HepG2 (cell line): ENCODE data around the gene UCN. TPM values are rescaled to one million over a fixed set of nuclear protein-coding genes. Genes with fewer than 3 reads are reported as not detected.

ENCODE experiments used
- AKAP8 ChIP-seq: sonication (generic); formaldehyde crosslinking; IDR thresholded peaks from 2 replicates; pipeline ENCODE4 v1.5.1; 2020; ENCODE audit warnings: mild to moderate bottlenecking, missing genetic modification reagents
- BRF2 ChIP-seq: sonication (generic); formaldehyde crosslinking; IDR thresholded peaks from 2 replicates; pipeline ENCODE4 v1.8.1; 2022; ENCODE audit warnings: mild to moderate bottlenecking, missing genetic modification reagents
- CEBPZ ChIP-seq: IDR thresholded peaks from 2 replicates; pipeline ENCODE4 v1.6.1; 2012; ENCODE audit warnings: low read length, improper control_type of control experiment
- GABPB1 ChIP-seq: IDR thresholded peaks from 2 replicates; pipeline ENCODE4 v1.6.1; 2016; ENCODE audit warnings: mild to moderate bottlenecking, missing genetic modification reagents, moderate library complexity, missing compliant biosample characterization
- GMEB1 ChIP-seq: sonication (generic); formaldehyde crosslinking; IDR thresholded peaks from 2 replicates; pipeline ENCODE4 v1.5.1; 2020; ENCODE audit warnings: missing genetic modification reagents, mild to moderate bottlenecking, borderline replicate concordance
- HMG20A ChIP-seq: IDR thresholded peaks from 2 replicates; pipeline ENCODE4 v1.6.1; 2016; ENCODE audit warnings: borderline replicate concordance
- HNRNPUL1 ChIP-seq: fragments of 200-400 bp; formaldehyde crosslinking; IDR thresholded peaks from 2 replicates; pipeline ENCODE4 v1.6.1; 2017; ENCODE audit warnings: low read depth, mild to moderate bottlenecking, low read length, moderate library complexity
- NKX3-1 ChIP-seq: sonication (generic); formaldehyde crosslinking; IDR thresholded peaks from 2 replicates; pipeline ENCODE4 v1.5.0; 2020; ENCODE audit warnings: missing genetic modification reagents
- SMARCE1 ChIP-seq: fragments of 450-650 bp; IDR thresholded peaks from 2 replicates; pipeline ENCODE4 v1.6.1; 2017; ENCODE audit warnings: borderline replicate concordance
- ZBTB37 ChIP-seq: sonication (generic); formaldehyde crosslinking; IDR thresholded peaks from 2 replicates; pipeline ENCODE4 v1.4.0; 2020; ENCODE audit warnings: mild to moderate bottlenecking, missing genetic modification reagents
- ZKSCAN5 ChIP-seq: sonication (generic); formaldehyde crosslinking; IDR thresholded peaks from 2 replicates; pipeline ENCODE4 v1.5.1; 2020; ENCODE audit warnings: mild to moderate bottlenecking, missing genetic modification reagents
- ZNF10 ChIP-seq: sonication (generic); formaldehyde crosslinking; IDR thresholded peaks from 2 replicates; pipeline ENCODE4 v1.4.0; 2020; ENCODE audit warnings: mild to moderate bottlenecking, low read depth, missing genetic modification reagents, borderline replicate concordance
- ZNF256 ChIP-seq: sonication (generic); formaldehyde crosslinking; conservative IDR thresholded peaks from 2 replicates; pipeline ENCODE4 v1.4.0; 2020; ENCODE audit warnings: missing genetic modification reagents
- ZNF446 ChIP-seq: sonication (generic); formaldehyde crosslinking; IDR thresholded peaks from 2 replicates; pipeline ENCODE4 v1.5.0; 2020; ENCODE audit warnings: mild to moderate bottlenecking, missing genetic modification reagents
- ZNF552 ChIP-seq: sonication (generic); formaldehyde crosslinking; IDR thresholded peaks from 2 replicates; pipeline ENCODE4 v1.9.0; 2022; ENCODE audit warnings: missing genetic modification reagents, mild to moderate bottlenecking, borderline replicate concordance
- ZNF556 ChIP-seq: sonication (generic); formaldehyde crosslinking; IDR thresholded peaks from 2 replicates; pipeline ENCODE4 v1.4.0; 2020; ENCODE audit warnings: mild to moderate bottlenecking, missing genetic modification reagents, borderline replicate concordance
- ZNF562 ChIP-seq: sonication (generic); formaldehyde crosslinking; IDR thresholded peaks from 2 replicates; pipeline ENCODE4 v1.8.0; 2022; ENCODE audit warnings: missing genetic modification reagents, borderline replicate concordance
- ZNF770 ChIP-seq: sonication (generic); formaldehyde crosslinking; IDR thresholded peaks from 2 replicates; pipeline ENCODE4 v1.5.0; 2020; ENCODE audit warnings: mild to moderate bottlenecking, missing genetic modification reagents
- ZNF83 ChIP-seq: sonication (generic); formaldehyde crosslinking; IDR thresholded peaks from 2 replicates; pipeline ENCODE4 v1.4.0; 2020; ENCODE audit warnings: missing genetic modification reagents, mild to moderate bottlenecking, borderline replicate concordance
- polyA plus RNA-seq, 8 experiments: library from polyadenylated mRNA; depleted of rRNA in 3 of 8; stranded (reverse) in 7 of 8; unstranded in 1 of 8; fragments of >200 nt; fragmentation: Illumina TruSeq in 4 of 8; extraction: Trizol in 4 of 8; gene quantifications; 2 replicates each; pipeline versions ENCODE4 v1.2.1 to v1.2.3, GENCODE V29; 2011 to 2016; ENCODE audit warnings: low read depth in 4 of 8, missing spikeins in 1 of 8, mixed read lengths in 1 of 8; ENCODE audit not compliant: insufficient read depth in 1 of 8
- total RNA-seq, 5 experiments: library from RNA; depleted of rRNA; stranded (reverse); fragments of >200 nt; fragmentation: Illumina TruSeq; extraction: Trizol; gene quantifications; 2 replicates each; pipeline ENCODE4 v1.2.3, GENCODE V29; 2016; ENCODE audit warnings: low read depth in 1 of 5

UCN gene
- total and polyA plus RNA-seq, 2 of the 13 experiments (the other 11 are each of a cell fraction or from before 2014, with no cell fraction given) = 1.2 to 2.3 TPM

- TF ChIP-seq GMEB1 (CRISPR knock-in tag) = peak; percentile 54; the same call in 1 of the 2 replicates
- TF ChIP-seq ZNF10 (CRISPR knock-in tag) = no peak
- TF ChIP-seq ZNF552 (CRISPR knock-in tag) = peak; percentile 57; the same call in 1 of the 2 replicates
- TF ChIP-seq GABPB1 (CRISPR knock-in tag) = peak; percentile 79
- no peak for TF ChIP-seq HNRNPUL1
- no peak for TF ChIP-seq AKAP8 (CRISPR knock-in tag)
- peak; percentile 65; the same call in 1 of the 2 replicates for TF ChIP-seq BRF2 (CRISPR knock-in tag)
- TF ChIP-seq ZNF562 (CRISPR knock-in tag) = no peak
- peak; percentile 56; the same call in 1 of the 2 replicates for TF ChIP-seq ZNF256 (CRISPR knock-in tag)
- no peak for TF ChIP-seq ZKSCAN5
- TF ChIP-seq HMG20A (CRISPR knock-in tag) = no peak
- no peak for TF ChIP-seq NKX3-1 (CRISPR knock-in tag)
- no peak for TF ChIP-seq ZBTB37 (CRISPR knock-in tag)
- peak; percentile 76; the same call in 1 of the 2 replicates for TF ChIP-seq ZNF556 (CRISPR knock-in tag)
- TF ChIP-seq ZNF770 (CRISPR knock-in tag) = peak; percentile 56; the same call in 1 of the 2 replicates
- TF ChIP-seq SMARCE1 = no peak
- TF ChIP-seq ZNF446 (CRISPR knock-in tag) = peak; percentile 94
- TF ChIP-seq ZNF83 (CRISPR knock-in tag) = no peak
- TF ChIP-seq CEBPZ = no peak
Observed at GRCh38 chr2:27264753-27265535, 43.3 kb downstream of the UCN start (continued).
